Fibroblast of lung (primary cell): Measurements from ENCODE around the gene KCTD11.
"Not testable (repeated sequence)": the region's sequence is repeated elsewhere in the genome, so short reads cannot be mapped to it uniquely, and the experiment has no call there.

ENCODE experiments used
- EZH2 ChIP-seq: IDR thresholded peaks from 2 replicates; pipeline ENCODE4 v1.5.1; 2012; ENCODE audit warnings: low read length, control low read depth, mild to moderate bottlenecking; ENCODE audit errors: missing control alignments
- TF ChIP-seq, protein P1 (sequence below), 2 donors: IDR thresholded peaks in 1 of 2; conservative IDR thresholded peaks in 1 of 2; 1 replicate in 1 of 2; 2 replicates in 1 of 2; pipeline ENCODE4 v1.5.1; 2011 to 2012; ENCODE audit warnings: low read length in 2 of 2, control low read depth in 1 of 2, inconsistent platforms in 1 of 2, low read depth in 1 of 2, mild to moderate bottlenecking in 1 of 2

DNA sequence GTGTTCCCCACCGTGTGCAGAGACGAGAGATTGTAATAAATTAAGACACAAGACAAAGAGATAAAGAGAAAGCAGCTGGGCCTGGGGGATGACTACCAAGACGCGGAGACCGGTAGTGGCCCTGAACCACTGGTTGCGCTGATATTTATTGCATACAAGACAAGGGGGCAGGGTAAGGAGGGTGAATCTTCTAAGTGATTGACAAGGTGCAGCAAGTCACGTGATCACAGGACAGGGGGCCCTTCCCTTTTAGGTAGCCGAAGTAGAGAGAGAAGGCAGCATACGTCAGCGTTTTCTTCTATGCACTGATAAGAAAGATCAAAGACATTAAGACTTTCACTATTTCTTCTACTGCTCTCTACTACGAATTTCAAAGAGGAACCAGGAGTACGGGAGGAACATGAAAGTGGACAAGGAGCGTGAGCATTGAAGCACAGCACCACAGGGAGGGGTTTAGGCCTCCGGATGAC, 19.3 kb upstream of the KCTD11 start:
- TF ChIP-seq, protein P1, sequence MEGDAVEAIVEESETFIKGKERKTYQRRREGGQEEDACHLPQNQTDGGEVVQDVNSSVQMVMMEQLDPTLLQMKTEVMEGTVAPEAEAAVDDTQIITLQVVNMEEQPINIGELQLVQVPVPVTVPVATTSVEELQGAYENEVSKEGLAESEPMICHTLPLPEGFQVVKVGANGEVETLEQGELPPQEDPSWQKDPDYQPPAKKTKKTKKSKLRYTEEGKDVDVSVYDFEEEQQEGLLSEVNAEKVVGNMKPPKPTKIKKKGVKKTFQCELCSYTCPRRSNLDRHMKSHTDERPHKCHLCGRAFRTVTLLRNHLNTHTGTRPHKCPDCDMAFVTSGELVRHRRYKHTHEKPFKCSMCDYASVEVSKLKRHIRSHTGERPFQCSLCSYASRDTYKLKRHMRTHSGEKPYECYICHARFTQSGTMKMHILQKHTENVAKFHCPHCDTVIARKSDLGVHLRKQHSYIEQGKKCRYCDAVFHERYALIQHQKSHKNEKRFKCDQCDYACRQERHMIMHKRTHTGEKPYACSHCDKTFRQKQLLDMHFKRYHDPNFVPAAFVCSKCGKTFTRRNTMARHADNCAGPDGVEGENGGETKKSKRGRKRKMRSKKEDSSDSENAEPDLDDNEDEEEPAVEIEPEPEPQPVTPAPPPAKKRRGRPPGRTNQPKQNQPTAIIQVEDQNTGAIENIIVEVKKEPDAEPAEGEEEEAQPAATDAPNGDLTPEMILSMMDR (conservative IDR thresholded peaks at IDR 0.05 in 1 of 2, IDR thresholded peaks at IDR 0.05 in 1 of 2; ENCODE audit: low read depth in 1 of 2, low read length in 2 of 2) = not testable (repeated sequence)
- not testable (repeated sequence) for TF ChIP-seq EZH2
